Tibial nerve (tissue), 4 donors: Measurements from ENCODE around the gene CAMTA1. TPM values are rescaled to one million over a fixed set of nuclear protein-coding genes. Genes with fewer than 3 reads are reported as not detected.

Experiments used
- DNase-seq, 2 donors: peaks; one replicate each; pipeline ENCODE4 v3.0.0-alpha.2; 2019; ENCODE audit warnings: low spot score in 2 of 2
- H3K27ac ChIP-seq, 4 donors: fragments of 200-600 bp; sonication (generic) in 3 of 4; one replicate each; pipeline ENCODE4 v1.5.1; 2017 to 2019; ENCODE audit warnings: mild to moderate bottlenecking in 1 of 4
- H3K27me3 ChIP-seq, 2 donors: fragments of 200-600 bp; sonication (generic) in 1 of 2; one replicate each; pipeline versions ENCODE4 v1.5.1 to v1.6.0; 2017 to 2019
- H3K36me3 ChIP-seq, 3 donors: fragments of 200-600 bp; sonication (generic); one replicate each; pipeline ENCODE4 v1.5.1; 2018 to 2019
- H3K4me1 ChIP-seq, 4 donors: fragments of 200-600 bp; sonication (generic) in 3 of 4; one replicate each; pipeline ENCODE4 v1.5.1; 2017 to 2019
- H3K4me3 ChIP-seq, 4 donors: fragments of 200-600 bp; sonication (generic) in 3 of 4; one replicate each; pipeline ENCODE4 v1.5.1; 2017 to 2019; ENCODE audit warnings: mild to moderate bottlenecking in 1 of 4, moderate library complexity in 1 of 4
- H3K9me3 ChIP-seq, 4 donors: fragments of 200-600 bp; sonication (generic) in 3 of 4; one replicate each; pipeline ENCODE4 v1.5.1; 2017 to 2019
- CTCF ChIP-seq, 5 experiments: fragments of 200-600 bp in 3 of 5; fragments of 450-650 bp in 2 of 5; sonication (generic) in 3 of 5; IDR thresholded peaks; one replicate each; pipeline ENCODE4 v1.5.1; 2016 to 2019; ENCODE audit warnings: antibody characterized with exemption in 5 of 5, mild to moderate bottlenecking in 3 of 5, moderate library complexity in 2 of 5
- EP300 ChIP-seq, 2 donors: sonication (generic); formaldehyde crosslinking; IDR thresholded peaks; one replicate each; pipeline ENCODE4 v1.6.1; 2017; ENCODE audit warnings: antibody characterized with exemption in 2 of 2, mild to moderate bottlenecking in 1 of 2
- POLR2A ChIP-seq, 2 donors: fragments of 450-650 bp; IDR thresholded peaks; one replicate each; pipeline ENCODE4 v1.6.1; 2017; ENCODE audit warnings: antibody characterized with exemption in 2 of 2, mild to moderate bottlenecking in 2 of 2, moderate library complexity in 2 of 2
- WGBS, 2 donors: methylation state at CpG; one replicate each; pipeline ENCODE4 v1.1.5; 2018; 5-methylcytosine and 5-hydroxymethylcytosine counted together
- total RNA-seq, 4 donors: library from RNA; depleted of rRNA; stranded (reverse); fragments of >200 nt; gene quantifications; one replicate each; pipeline ENCODE4 v1.1.0, GENCODE V29; 2016

Gene CAMTA1
- total RNA-seq, 4 donors from 2014 or later: 41.8 to 104 (median 87.2) TPM

- Histone ChIP-seq H3K9me3 (no peaks in the 10 kb centered on the region), H3K27me3 (peaks cover 0 to 6% of the 10 kb centered on the region in 2 donors), H3K4me1 (peaks cover 0 to 31% (median 0%) of the 10 kb centered on the region in 4 donors), H3K36me3 (no peaks in the 10 kb centered on the region), H3K4me3 (no peak overlapping the region), H3K27ac (no peak overlapping the region)
- 72 to 77% methylated on average over 12 of the region's 12 CpGs for WGBS, 2 donors
- no peak for TF ChIP-seq POLR2A (IDR thresholded peaks at IDR 0.05)
- no peak for TF ChIP-seq EP300 (IDR thresholded peaks at IDR 0.05)
- no peak for TF ChIP-seq CTCF (IDR thresholded peaks at IDR 0.05)
- no peak for DNase-seq
Observed at GRCh38 chr1:7652515-7653098, 867.4 kb downstream of the CAMTA1 start.

- H3K27me3 ChIP-seq: no peaks in the 10 kb centered on the region
- H3K4me1 ChIP-seq: peaks cover 0 to 11% (median 0%) of the 10 kb centered on the region in 4 donors
- TF ChIP-seq POLR2A (IDR thresholded peaks at IDR 0.05) (no peak), CTCF (IDR thresholded peaks at IDR 0.05) (no peak), EP300 (IDR thresholded peaks at IDR 0.05) (no peak)
- no peaks in the 10 kb centered on the region for H3K36me3 ChIP-seq
- no peak overlapping the region for H3K27ac ChIP-seq
- H3K4me3 ChIP-seq: no peak overlapping the region
- no peaks in the 10 kb centered on the region for H3K9me3 ChIP-seq
- no peak for DNase-seq
- 84 to 91% methylated on average over 1 of the region's 1 CpG for WGBS, 2 donors
Observed at GRCh38 chr1:7654725-7655124, 869.5 kb downstream of the CAMTA1 start.

- no peaks in the 10 kb centered on the region for H3K9me3 ChIP-seq
- no peaks in the 10 kb centered on the region for H3K27me3 ChIP-seq
- no peak for DNase-seq
- no peak overlapping the region for H3K4me3 ChIP-seq
- H3K4me1 ChIP-seq: peaks cover 0 to 5% (median 0%) of the 10 kb centered on the region in 4 donors
- no peaks in the 10 kb centered on the region for H3K36me3 ChIP-seq
- no peak overlapping the region for H3K27ac ChIP-seq
- no peak for TF ChIP-seq POLR2A (IDR thresholded peaks at IDR 0.05)
- no peak for TF ChIP-seq EP300 (IDR thresholded peaks at IDR 0.05)
- no peak for TF ChIP-seq CTCF (IDR thresholded peaks at IDR 0.05)
- 98% methylated on average over 2 of the region's 2 CpGs for WGBS, 2 donors
Observed at GRCh38 chr1:7655354-7655753, 870.1 kb downstream of the CAMTA1 start.

- Histone ChIP-seq H3K27me3 (no peaks in the 10 kb centered on the region), H3K36me3 (no peaks in the 10 kb centered on the region), H3K9me3 (no peaks in the 10 kb centered on the region), H3K4me3 (no peak overlapping the region), H3K27ac (no peak overlapping the region), H3K4me1 (no peaks in the 10 kb centered on the region)
- WGBS, 2 donors: 76 to 79% methylated on average over 24 of the region's 24 CpGs
- TF ChIP-seq EP300 (IDR thresholded peaks at IDR 0.05): no peak
- no peak for TF ChIP-seq CTCF (IDR thresholded peaks at IDR 0.05)
- no peak for TF ChIP-seq POLR2A (IDR thresholded peaks at IDR 0.05)
- DNase-seq: no peak
Observed at GRCh38 chr1:7656557-7657215, 871.4 kb downstream of the CAMTA1 start.

GRCh38 chr1:7657287-7658016 is 872.2 kb downstream of the CAMTA1 start:
- no peak overlapping the region for H3K27ac ChIP-seq
- H3K9me3 ChIP-seq: no peaks in the 10 kb centered on the region
- TF ChIP-seq CTCF (IDR thresholded peaks at IDR 0.05) (no peak), EP300 (IDR thresholded peaks at IDR 0.05) (no peak), POLR2A (IDR thresholded peaks at IDR 0.05) (no peak)
- no peaks in the 10 kb centered on the region for H3K36me3 ChIP-seq
- H3K4me1 ChIP-seq: no peaks in the 10 kb centered on the region
- no peak for DNase-seq
- no peak overlapping the region for H3K4me3 ChIP-seq
- no peaks in the 10 kb centered on the region for H3K27me3 ChIP-seq
- 66 to 69% methylated on average over 17 of the region's 17 CpGs for WGBS, 2 donors
